Right lobe of liver (tissue), 4 donors: ENCODE results near the gene RRAS2.

Experiments
- CTCF ChIP-seq, 4 donors: fragments of 200-600 bp in 3 of 4; fragments of 450-650 bp in 1 of 4; IDR thresholded peaks; one replicate each; pipeline versions ENCODE4 v1.5.1 to v1.8.0; 2016 to 2022; ENCODE audit warnings: antibody characterized with exemption in 4 of 4, mild to moderate bottlenecking in 2 of 4
- POLR2A ChIP-seq: fragments of 450-650 bp; IDR thresholded peaks from one replicate; pipeline ENCODE4 v1.6.1; 2017; ENCODE audit warnings: antibody characterized with exemption, mild to moderate bottlenecking
- donor health status: DM: no; HTN: no; CAD: no.
- donor health status: DM: no; HTN: no; CAD: no.
- donor health status: DM: no; HTN: yes; CAD: no.

DNA sequence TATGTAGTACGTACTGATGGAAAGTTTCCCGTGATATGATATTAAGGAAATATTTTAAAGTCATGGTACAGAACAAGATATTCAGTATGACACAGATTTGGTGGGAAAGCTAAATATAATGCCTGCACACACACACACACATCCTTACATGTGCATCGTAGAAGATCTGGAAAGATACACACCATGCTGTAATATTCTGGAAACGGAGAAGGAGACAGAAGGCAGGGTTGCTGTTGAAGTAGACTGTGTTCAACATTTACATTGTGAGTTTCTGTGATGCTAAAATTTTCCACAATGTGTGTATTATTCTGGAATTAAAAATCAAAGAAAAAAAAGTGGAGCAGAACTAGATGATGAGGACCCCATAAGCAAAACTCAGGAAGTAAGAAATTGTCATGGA is 118.0 kb downstream of the RRAS2 start:
- TF ChIP-seq CTCF (IDR thresholded peaks at IDR 0.05): no peak
- TF ChIP-seq POLR2A: no peak
